Activated T-cell treated with anti-CD3 and anti-CD28 coated beads for 4 hours (primary cell): ENCODE measurements around the gene LONRF2.
"Not testable (repeated sequence)": the region's sequence is repeated elsewhere in the genome, so short reads cannot be mapped to it uniquely, and the experiment has no call there.

Experiments used
- DNase-seq: peaks from one replicate; pipeline ENCODE4 v3.0.0-alpha.2; 2020

Gene LONRF2

DNA sequence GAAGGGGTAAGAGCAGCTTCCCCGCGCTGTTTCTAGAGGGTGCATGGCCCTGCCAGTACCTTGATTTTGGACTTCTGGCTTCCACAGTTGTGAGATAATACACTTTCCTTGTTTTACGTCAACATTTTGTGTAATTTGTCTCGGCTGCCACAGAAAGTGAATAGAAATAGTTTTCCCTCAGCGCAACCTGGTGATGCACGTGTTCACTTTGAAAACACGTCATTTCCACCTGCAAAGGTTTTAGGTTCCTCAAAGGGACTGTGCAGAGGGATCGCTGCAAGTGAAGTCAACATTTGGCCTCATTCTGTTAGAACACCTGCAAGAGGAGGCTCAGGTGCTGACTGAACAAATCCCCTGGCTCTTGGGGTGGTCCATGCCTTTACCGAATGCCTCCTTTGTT lies 71.7 kb downstream of the LONRF2 start:
- DNase-seq, result no peak

DNA sequence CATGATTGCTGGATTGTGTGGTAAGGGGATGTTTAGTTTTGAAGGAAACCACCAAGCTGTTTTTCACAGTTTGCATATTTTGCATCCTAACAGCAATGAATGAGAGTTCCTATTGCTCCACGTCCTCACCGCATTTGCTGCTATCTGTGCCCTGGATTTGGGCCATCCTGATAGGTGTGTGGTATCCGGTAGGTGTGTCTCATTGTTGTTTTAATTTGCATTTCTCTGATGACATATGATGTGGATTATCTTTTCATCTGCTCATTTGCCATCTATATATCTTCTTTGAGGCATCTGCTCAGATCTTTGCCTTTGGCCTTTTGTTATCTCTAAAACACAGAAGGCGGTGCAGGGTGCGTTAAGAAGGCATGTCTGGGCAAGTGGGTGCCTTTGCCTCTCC lies 73.3 kb downstream of the LONRF2 start:
- no peak for DNase-seq

DNA sequence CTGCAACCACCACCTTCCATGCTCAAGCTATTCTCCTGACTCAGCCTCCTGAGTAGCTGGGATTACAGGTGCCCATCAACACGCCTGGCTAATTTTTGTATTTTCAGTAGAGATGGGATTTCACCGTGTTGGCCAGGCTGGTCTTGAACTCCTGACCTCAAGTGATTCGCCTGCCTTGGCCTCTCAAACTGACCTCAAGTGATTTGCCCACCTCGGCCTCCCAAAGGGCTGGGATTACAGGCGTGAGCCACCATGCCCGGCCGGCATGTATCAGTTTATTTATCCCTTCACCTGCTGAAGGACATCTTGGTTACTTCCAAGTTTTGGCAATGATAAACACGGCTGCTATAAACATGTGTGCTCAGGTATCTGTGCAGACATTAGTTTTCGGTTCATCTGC lies 73.7 kb downstream of the LONRF2 start:
- DNase-seq, result not testable (repeated sequence)

DNA sequence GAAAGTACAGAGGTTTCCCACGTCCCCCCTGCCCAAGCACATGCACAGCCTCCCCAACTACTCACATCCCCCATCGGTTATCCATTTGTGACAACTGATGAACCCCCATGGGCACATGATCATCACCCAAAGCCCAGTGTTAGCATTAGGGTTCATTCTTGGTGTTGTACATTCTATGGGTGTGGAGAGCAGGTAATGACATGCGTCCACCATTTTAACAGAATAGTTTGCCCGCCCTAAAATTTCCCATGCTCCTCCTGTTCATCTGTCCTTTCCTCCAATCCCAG lies 74.3 kb downstream of the LONRF2 start:
- no peak for DNase-seq

DNA sequence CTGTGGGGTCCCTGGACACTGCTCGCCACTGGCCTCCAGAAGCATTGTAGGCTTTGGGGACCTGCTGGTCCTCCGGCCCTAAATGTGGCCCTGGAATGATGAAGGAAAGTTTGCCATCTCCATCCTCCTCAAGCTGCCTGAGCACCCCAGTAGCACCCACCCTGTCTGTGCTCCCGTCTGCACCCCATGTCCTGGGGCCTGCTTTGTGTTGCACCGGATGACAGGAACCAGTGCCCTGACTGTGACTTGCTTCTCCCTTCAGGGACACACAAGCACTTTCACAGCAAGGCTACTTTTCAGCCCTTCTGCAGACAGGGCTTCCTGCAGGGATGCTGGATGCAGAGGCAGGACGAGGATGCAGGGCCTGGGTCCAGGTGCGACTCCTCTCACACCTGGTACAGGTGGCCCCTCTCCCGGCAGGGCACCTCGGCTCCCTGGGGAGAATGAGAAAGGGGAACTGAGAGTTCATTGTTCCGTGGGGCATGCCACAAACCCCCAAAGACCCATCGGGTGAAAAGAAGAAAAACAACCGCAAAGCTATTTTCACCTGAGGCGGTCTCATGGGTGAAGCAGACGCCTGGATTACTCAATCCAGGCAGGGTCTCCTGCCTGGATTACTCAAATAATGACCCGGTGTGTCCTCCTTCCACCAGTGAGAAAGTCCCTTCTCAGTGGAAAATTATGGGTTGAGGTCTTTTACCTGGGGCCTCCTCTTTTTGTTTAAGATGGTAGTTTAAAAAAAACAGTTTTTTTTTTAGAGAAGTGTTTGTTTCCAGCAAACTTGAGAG lies 74.9 kb downstream of the LONRF2 start:
- DNase-seq, result no peak

DNA sequence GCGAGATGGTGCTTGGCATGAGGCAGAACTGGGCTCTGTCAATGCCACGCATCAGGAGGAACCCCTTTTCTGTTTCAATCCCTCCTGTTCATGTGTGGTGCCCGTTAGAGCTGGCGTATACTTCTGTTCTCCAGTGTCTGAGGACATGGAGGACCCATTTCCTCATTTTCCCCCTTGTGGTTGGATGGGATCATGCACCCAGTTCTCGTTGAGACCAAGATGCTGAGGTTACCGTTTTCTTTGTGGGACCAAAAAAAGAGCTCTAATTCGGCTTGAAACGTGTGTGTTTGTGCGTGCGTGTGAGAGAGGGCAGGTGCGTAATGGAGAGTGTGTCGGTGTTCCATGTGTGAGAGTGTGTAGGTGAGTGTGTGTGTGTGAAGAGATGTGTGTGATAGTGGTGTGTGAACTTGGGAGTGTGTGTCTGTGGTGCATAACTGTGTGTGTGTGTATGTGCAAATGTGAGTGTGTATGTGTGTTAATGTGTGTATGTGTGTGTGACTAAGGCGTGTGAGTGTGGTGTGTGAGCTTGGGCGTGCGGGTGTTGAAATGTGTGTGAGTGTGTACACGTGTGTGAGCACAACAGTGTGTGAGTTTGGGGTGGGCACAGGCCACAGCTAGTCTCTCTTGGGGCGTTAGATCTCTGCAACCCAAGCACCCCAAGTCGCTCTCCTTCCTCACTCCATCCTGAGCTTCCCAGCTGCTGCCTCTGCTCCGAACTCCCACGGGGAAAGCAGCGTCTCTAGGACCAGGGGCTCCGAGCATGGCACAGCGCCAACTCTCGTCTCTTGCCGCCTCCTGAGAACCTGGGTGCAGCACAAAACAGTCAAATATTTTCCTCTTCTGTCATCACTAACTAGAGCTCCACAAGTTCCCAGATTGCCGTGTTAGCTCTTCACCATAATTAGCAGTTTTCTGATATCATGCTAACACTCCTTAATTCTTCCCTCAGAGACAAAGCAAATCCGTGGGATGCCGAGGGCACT lies 75.8 kb downstream of the LONRF2 start:
- DNase-seq, result no peak

DNA sequence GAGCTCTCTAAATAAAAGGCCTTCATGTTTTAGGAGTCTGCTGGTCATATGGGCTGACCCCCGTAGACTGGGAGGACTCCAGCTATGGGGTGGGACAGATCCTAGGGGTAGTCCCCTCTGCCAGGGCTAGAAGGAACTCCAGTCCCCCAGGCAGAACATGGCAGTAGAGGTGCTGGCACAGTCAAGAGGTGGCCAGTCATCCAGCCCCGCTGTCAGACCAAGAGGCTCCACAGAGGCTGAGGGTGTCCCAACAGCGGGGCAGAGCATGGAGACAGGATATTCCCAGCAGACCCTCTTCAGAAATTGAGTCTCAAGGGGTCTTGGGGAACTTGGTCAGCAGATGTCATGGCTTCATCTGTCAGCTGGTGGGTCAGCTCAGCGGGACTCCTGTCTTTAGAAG lies 76.6 kb downstream of the LONRF2 start:
- no peak for DNase-seq

DNA sequence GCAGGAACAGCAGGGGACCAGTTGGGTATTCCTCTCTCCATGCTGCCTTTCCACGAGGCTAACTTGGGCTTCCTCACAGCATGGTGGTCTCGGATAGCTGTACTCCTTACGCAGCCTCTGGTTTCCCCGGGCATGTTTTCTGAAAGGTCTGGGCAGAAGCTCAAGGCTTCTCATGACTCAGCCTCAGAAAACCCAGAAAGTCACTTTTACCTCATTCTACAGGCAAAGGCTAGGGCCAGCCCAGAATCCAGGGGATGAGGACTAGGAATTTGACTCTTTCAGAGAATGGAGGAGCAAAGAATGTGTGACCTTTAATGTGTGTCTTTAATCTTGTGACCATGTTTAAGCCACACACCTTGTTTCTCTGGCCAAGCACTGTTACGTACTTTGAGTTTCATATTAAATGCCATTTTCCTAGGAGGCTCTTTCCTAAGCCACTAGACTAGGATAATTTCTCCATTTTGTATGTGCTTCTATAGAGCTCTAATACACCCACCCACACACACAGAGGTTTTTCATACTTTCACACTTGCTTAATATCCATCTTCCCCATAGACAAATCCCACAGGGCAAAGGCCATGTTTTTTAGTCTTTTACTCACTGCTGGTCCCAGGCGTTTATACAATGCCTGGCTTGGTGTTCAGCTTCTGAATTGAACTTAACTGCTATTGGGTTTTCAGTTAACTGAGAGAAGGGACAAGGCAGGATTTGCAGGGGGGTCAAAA lies 77.3 kb downstream of the LONRF2 start:
- no peak for DNase-seq

DNA sequence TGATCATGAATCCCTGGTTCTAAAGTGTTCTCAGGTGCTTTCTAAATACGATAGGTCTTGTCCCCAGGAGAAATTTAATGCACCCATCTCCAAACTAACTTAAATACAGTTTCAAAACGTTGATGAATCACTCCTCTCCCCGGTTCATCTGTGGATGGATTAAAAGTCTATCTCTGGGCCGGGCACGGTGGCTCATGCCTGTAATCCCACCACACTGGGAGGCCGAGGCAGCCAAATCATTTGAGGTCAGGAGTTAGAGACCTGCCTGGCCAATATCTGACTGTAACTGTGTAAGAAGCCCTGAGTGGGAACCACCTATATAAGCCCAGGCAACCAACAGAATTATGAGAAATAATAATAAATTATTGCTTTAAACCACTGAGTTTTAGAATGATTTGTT lies 78.7 kb downstream of the LONRF2 start:
- DNase-seq, result no peak

DNA sequence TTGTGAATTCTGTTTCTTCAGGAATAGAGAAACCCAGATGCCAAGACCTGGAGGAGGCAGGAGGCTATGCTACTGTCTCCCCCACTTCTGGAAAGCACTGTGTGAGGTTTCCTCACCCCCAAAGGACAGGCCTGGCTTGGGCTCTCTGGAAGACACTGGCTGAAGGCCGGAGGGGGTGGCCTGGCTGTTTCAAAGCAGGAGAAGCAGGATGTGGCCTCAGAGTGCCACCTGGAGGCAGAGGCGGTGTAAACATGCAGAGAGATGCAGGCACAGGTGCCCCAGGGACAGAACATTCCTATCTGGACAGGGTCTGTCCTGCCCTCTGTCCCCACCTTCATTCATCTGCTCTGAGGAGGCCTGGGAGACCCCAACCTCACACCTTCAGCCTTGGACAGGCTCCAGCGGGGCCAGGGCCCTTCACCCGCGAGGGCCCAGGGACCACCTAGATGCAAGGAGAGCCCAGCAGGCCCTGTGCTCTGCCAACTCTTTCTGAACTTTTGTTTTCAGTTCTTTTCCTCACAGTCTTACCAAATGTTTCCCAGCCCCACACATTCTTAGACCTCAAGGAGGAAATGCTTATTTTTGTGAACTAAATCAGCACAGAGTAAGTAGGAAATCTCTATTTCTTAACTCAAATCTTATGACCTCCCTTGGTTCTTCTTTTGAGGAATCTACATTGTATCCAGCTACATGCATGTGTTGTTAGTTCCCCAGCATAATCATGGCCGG lies 79.2 kb downstream of the LONRF2 start:
- DNase-seq, result no peak

DNA sequence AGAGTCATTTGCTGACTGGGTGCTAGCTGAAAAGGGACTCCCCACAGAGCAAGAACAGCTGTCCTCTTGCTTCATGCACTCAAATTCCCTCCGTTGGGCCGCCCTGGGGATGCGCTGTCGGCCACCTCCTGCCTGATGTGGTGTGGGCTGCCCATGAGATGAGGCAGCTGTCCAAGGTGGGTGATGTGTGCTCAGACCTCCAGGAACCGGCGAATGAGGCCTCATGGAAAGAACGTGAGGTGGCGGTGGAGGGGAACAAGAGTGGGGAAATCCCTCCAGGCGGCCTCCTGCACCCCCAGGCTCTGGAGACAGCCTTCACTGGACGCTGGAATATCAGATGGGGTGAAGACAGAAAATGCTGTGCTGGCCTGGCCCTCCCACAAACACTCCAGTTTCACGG lies 79.8 kb downstream of the LONRF2 start:
- DNase-seq, result no peak

DNA sequence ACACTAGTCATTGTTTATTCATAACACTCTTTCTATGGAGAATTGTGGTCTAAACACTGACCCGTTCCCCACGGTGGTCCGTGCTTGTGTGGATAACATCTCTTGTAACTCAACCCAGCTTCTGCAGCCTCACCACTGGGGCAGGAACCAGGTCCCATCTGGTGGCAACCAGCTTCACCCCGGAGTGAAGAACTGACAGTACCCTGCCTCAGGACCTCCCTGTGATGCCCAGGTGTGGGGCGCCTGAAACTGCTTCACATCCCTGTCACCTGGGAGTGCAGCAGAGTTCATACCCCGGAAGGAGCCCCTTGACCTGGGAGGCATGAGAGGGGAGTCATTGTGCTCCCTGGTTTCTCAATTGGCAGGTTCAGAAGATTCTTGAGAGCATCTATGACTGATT lies 81.1 kb downstream of the LONRF2 start:
- no peak for DNase-seq

DNA sequence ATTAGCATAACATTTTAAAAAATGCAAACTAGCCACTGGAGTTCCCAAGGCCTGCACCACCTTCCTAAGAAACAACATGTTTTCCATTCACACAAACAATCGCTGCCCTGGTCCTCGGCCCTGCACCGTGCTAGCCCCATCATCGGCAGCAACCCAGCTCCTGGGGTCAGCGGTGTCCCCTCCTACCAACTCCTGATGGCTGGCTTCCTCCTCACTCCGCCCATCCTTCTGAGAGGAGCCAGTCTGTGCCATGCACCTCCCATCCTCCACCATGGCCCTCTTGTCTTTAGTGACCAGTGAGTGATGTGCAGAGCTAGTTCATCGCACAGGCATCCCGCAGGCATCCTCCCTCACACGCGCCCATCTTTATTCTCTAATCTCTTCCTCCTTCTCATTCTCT lies 81.9 kb downstream of the LONRF2 start:
- no peak for DNase-seq

DNA sequence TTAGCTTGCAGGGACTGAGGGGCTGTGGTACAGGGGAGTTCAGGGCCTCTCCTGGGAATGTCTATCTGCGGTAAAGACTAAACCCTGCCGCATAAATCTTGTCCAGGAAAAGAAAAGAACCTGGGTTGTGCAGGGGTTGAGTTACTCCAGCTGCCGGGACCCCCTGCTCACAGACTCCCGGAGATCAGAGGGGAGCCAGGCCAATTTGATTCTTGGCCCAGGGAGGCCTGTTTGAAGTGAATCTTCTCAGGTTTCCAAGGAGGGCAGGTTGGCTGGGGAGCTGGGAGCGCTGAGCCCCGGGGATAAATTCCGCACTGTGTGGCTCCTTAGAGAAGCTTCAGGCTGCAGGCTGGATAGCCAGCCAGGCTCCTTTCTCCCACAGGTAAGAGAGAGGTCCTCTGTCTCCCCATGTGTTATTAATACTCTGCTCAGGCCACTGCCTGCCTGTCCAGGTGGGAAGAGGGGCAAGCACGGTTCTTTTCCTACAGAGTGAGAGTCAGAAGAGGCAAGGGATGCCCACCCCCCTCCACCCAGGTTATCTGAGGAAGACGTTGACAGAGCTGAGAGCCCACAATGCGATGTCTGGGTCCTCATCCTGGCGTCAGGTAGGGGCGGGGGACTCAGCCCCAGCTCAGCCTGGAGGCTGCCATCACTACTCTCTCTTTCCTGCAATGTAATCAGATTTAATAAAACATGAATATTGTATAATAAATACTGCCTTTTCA lies 82.7 kb downstream of the LONRF2 start:
- DNase-seq, result no peak

DNA sequence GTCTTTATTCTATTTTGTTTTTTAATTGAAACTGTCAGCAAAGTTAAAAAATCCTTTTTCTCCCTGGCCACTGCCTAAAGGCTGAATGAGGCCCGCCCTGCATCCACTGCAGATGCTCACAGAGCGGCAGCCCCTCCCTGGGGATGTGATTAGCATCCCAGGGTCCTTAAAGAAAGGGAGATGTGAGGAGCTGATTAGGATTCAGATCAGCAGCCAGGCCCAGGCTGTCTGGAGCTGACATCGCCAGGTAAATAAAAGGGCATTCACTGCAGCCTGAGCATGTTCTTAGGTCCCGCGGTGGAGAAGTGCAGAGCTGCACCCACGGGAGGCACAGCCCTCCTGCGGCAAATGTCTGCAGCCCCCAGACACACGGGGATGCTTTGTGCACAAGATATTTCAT lies 83.8 kb downstream of the LONRF2 start:
- DNase-seq, result no peak

DNA sequence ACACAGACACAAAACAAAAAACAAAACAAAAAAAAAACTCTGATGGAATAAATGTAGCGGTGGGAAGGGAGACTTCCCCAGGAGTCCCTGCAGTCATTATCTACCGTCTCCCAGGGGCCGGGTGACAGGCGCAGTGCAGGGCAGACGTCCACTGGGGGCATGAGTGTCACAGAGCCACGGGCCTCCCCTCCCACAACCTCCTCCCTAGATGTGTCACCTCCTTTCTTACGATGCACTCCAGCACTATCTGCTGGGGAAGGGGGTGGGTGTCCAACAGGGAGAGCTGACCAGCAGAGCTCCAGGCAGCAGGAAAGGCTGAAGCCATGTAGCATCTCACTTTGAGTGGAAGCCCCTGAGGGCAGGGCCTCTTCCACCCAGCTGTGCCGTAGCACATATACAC lies 84.5 kb downstream of the LONRF2 start:
- DNase-seq, result no peak

DNA sequence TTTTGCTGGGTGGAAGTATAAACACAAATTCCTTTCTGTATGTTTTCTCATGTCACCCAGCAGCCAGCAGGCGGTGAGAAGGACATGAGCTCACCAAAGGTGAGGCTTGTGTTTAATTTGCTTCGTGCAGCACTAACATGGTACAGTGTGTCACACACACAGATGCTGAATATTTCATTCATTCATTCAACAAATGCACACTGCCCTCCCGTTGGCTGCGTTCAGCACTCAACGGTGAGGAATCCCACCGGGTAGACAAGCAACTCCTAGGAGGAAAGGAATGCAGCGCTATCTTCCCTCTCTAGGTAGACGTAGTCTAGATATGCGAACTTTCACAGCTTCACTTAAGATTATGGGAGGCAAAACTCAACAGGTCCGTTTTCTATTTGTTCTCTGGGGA lies 85.1 kb downstream of the LONRF2 start:
- DNase-seq, result no peak

DNA sequence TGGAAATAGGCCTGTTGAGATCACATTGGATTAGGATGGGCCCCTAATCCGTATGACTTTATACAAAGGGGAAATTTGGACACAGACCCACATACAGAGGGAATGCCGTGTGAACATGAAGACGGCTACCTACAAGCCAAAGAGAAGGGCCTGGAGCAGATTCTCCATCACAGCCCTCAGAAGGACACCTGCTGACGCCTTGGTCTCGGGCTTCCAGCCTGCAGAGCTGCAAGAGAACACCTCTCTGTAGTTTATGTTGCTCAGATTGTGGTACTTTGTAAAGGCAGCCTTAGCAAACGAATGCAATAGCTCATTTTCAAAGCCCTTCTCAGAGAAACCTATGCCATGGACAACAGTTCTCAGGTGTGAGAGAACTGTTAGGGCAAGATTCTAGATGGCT lies 86.1 kb downstream of the LONRF2 start:
- DNase-seq, result no peak

DNA sequence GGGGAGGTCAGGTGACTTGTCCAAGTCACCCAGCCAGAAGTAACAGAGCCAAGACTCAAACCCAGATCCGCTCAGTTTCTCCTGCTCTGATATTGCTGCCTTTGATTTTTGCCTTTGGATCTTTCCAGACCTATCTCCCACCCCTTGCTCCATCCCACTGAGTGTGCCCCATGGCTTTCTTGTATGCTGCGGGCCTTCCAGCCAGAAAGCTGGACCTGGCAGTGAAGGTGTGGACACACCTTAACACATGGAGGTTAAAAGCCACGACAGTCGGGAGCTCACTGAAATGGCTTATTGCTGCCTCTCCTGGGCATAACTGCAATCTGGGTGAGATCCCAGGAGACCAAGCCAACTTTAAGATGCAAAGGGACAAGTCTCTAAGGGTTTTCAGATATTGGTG lies 86.7 kb downstream of the LONRF2 start:
- DNase-seq, result no peak

DNA sequence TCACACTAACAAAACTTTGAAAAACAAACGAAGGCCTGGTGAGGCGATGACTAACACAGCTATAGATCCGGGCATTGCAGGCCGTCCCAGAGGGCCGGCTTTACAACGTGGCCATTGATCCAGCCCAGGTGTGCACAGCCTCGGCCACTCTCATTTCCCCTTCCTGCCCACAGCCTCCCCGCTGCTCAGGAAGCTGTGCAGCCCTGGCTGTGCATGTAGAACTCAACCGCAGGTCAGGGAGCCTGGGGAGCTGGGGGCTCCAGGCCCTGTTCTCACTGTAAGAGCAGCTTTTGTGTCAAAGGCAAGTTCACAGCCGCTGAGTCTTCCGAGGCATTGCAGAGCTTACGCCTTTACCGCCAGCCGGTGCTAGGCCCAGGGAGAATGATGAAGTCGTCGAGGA lies 87.2 kb downstream of the LONRF2 start:
- no peak for DNase-seq

DNA sequence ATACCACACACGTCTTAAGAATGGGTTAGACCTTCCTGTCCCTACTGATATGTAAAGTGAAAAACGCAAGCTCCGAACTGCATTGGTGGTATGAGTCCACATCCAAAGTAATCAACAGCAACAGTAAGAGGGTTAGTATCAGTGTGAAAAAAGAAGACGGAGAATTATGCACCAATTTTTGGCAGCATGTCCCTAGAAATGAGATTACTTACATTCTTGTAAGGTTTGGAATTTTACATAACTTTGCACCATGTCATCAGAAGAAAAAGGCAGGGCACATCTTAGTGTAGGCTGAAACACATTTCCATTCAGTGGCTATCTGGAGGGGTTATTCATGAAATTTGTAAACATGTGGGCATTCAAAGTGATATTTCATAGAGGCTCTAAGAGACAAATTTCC lies 88.2 kb downstream of the LONRF2 start:
- DNase-seq, result no peak

DNA sequence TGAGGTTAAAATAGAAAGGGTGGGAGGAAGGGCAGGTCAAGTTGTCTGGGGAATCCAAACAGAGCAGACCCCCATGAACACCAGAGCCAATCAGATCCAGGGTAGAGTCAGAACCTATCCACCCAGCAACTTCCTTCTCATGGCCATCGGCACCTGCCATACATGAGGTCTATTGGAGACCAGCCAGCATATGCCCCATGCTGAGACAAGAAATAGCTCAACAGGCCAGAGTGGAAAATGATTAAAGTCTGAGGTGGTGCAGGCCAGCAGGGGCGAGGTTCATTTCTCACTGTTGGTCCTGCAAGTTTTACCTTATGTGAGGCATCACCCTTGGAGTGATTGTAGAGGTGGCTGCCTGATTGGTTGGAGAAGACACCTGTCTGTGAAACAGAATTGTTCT lies 89.2 kb downstream of the LONRF2 start:
- DNase-seq, result no peak
